ENCODE results near the gene MESP1. TPM values are rescaled to one million over a fixed set of nuclear protein-coding genes. Genes with fewer than 3 reads are reported as not detected.
A peak's percentile ranks its signal among the peaks of the same experiment; 100 is the strongest.

The MESP1 gene
- total and polyA plus RNA-seq, 2 of the 4 experiments (the other 2 are of a cell fraction): under 0.01 to 0.10 TPM

DNA sequence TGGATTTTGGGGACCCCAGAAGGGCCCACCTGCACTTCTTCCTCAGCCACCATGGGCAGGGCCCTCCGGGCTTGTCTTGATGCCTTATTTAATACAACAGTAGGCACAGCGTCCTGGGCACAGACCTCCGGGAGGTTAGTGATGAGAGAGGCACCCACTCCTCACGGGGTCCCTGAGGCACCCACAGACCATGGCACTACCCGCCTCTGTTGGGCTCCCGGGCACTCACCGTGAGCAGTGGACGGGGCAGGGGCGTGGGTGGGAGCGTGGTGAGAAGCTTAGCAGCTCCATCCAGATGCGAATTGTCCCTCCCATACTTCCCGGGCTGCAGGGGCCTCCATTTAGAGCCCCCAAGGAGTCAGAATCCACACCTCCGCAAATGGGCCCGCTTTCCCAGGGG, 24.8 kb upstream of the MESP1 start:
- Histone ChIP-seq H4K91ac (ENCODE audit: insufficient read depth, low read depth, low read length) (no peak overlapping the region), H3K23ac (ENCODE audit: low read depth, low read length) (no peak overlapping the region), H3K79me1 (ENCODE audit: low read depth in 1 of 2, low read length in 2 of 2) (no peaks in the 10 kb centered on the region), H3K27me3 (ENCODE audit: control insufficient read depth, insufficient read depth, low read length) (no peaks in the 10 kb centered on the region), H3K4me3 (ENCODE audit: insufficient read depth, low read depth, low read length) (no peak overlapping the region), H2BK15ac (ENCODE audit: low read depth, low read length) (no peak overlapping the region), H4K8ac (ENCODE audit: low read depth in 2 of 2, low read length in 2 of 2) (peak overlapping the region in 1 of 2 experiments; percentile 68; a peak in 1 of 4 replicates), H2AK9ac (replicated peaks; ENCODE audit: low read depth, low read length, poor library complexity) (peak overlapping the region; percentile 83), H2BK120ac (ENCODE audit: low read depth, low read length) (no peak overlapping the region), H3K9me3 (ENCODE audit: control insufficient read depth, insufficient read depth, low read length) (no peaks in the 10 kb centered on the region), H3K27ac (ENCODE audit: insufficient read depth, low read length) (no peak overlapping the region), H3K4ac (ENCODE audit: low read depth, low read length) (no peak overlapping the region), H2BK5ac (ENCODE audit: low read depth, low read length, poor library complexity, severe bottlenecking) (no peak overlapping the region), H3K9ac (ENCODE audit: low read depth, low read length) (no peak overlapping the region), H3K36me3 (ENCODE audit: control insufficient read depth, insufficient read depth, low read length) (no peaks in the 10 kb centered on the region), H2AFZ (replicated peaks; ENCODE audit: low read length, poor library complexity) (peak overlapping the region; percentile 79), H3K56ac (ENCODE audit: extremely low read depth, insufficient read depth, low read length) (no peak overlapping the region), H4K20me1 (ENCODE audit: insufficient read depth, low read length) (no peaks in the 10 kb centered on the region), H2BK20ac (ENCODE audit: low read depth, low read length) (no peak overlapping the region), H3K4me1 (ENCODE audit: control insufficient read depth, insufficient read depth, low read length) (peaks cover 6% of the 10 kb centered on the region), H3K9me1 (ENCODE audit: insufficient read depth, low read length) (0 out of 2 replicates have a peak, but pooled peaks cover 2% of the 10 kb centered on the region), H4K5ac (ENCODE audit: low read depth, low read length) (no peak overlapping the region; the same call in 1 of the 2 replicates), H3K14ac (replicated peaks; ENCODE audit: low read depth, low read length) (no peak overlapping the region), H3K4me2 (ENCODE audit: low read depth, low read length) (no peak overlapping the region; the same call in 1 of the 2 replicates), H2AK5ac (ENCODE audit: low read depth, low read length) (peak overlapping the region; percentile 43; the same call in 1 of the 2 replicates), H3K18ac (ENCODE audit: low read depth, low read length) (no peak overlapping the region)
- ATAC-seq (ENCODE audit: low read depth) (no peak), DNase-seq (no peak)
- TF ChIP-seq CEBPB (IDR thresholded peaks at IDR 0.05; ENCODE audit: low read depth, low read length) (no peak), RAD21 (IDR thresholded peaks at IDR 0.05; ENCODE audit: low read length) (no peak), RCOR1 (IDR thresholded peaks at IDR 0.05; ENCODE audit: insufficient replicate concordance, low read length) (no peak), FOS (IDR thresholded peaks at IDR 0.05; ENCODE audit: low read depth, low read length) (no peak)
- TF ChIP-seq, protein P1, sequence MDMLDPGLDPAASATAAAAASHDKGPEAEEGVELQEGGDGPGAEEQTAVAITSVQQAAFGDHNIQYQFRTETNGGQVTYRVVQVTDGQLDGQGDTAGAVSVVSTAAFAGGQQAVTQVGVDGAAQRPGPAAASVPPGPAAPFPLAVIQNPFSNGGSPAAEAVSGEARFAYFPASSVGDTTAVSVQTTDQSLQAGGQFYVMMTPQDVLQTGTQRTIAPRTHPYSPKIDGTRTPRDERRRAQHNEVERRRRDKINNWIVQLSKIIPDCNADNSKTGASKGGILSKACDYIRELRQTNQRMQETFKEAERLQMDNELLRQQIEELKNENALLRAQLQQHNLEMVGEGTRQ (IDR thresholded peaks at IDR 0.05; ENCODE audit: low read depth, low read length): no peak
- ChIA-PET CTCF (interaction anchor here (0.7 kb wide), 1 partner anchor 14 kb away, joined by 3 read pairs; no protein-coding TSS in a partner anchor), POLR2A (ENCODE audit: unreplicated experiment) (no interaction called here)
- no TSS peak for BruUV-seq (replicated peaks)
- dilution Hi-C loops (cut with HindIII; ENCODE audit: low sequenced_read_pairs, unreplicated experiment): no loop called here
- intact Hi-C loops (cut with micrococcal nuclease): no loop called here
- 65% methylated on average over 9 of the region's 14 CpGs; no CpG with 5 or more reads in 1 of the 2 experiments for WGBS, 2 experiments (ENCODE audit: extremely low coverage in 2 of 2, insufficient read length in 1 of 2)
- in situ Hi-C loops (cut with MboI; ENCODE audit: low sequenced_read_pairs): no loop called here
